Measurements from ENCODE around the gene ZNF680.

ZNF680 gene

GRCh38 chr7:64498270-64498669, 64.6 kb downstream of the ZNF680 start:
- Histone ChIP-seq H3K4me1 (no peaks in the 10 kb centered on the region), H3K27me3 (no peaks in the 10 kb centered on the region), H3K36me3 (no peaks in the 10 kb centered on the region), H3K9me3 (no peaks in the 10 kb centered on the region; the same call in 1 of the 2 replicates), H3K4me3 (ENCODE audit: low read depth, low read length) (no peak overlapping the region)
- no peak for TF ChIP-seq CTCF (IDR thresholded peaks at IDR 0.05; ENCODE audit: low read depth, low read length)
- DNase-seq: no peak

GRCh38 chr7:64494912-64495461, 67.9 kb downstream of the ZNF680 start:
- Histone ChIP-seq H3K4me3 (ENCODE audit: low read depth, low read length) (peak overlapping the region; percentile 21; the same call in 1 of the 2 replicates), H3K4me1 (no peaks in the 10 kb centered on the region), H3K27me3 (no peaks in the 10 kb centered on the region), H3K36me3 (no peaks in the 10 kb centered on the region), H3K9me3 (no peaks in the 10 kb centered on the region; the same call in 1 of the 2 replicates)
- DNase-seq: peak; percentile 15
- TF ChIP-seq CTCF (IDR thresholded peaks at IDR 0.05; ENCODE audit: low read depth, low read length): no peak

GRCh38 chr7:64485623-64486022, 77.2 kb downstream of the ZNF680 start:
- Histone ChIP-seq H3K4me1 (no peaks in the 10 kb centered on the region), H3K36me3 (no peaks in the 10 kb centered on the region), H3K27me3 (no peaks in the 10 kb centered on the region), H3K4me3 (ENCODE audit: low read depth, low read length) (no peak overlapping the region), H3K9me3 (no peaks in the 10 kb centered on the region)
- no peak for DNase-seq
- TF ChIP-seq CTCF (IDR thresholded peaks at IDR 0.05; ENCODE audit: low read depth, low read length): no peak
